Naive thymus-derived CD4-positive, alpha-beta T cell (primary cell): ENCODE data around the gene SMARCA2. TPM values are rescaled to one million over a fixed set of nuclear protein-coding genes. Genes with fewer than 3 reads are reported as not detected.

Experiments
- ATAC-seq: fragments of 150-1000 bp; cut with Tn5 transposase; 2 replicates; pipeline ENCODE4 v1.10.0; 2021; ENCODE audit warnings: mild to moderate bottlenecking, moderate library complexity
- CTCF ChIA-PET: fragments of 350-600 bp; sonication (Branson Sonifier 250); formaldehyde crosslinking; loops from one replicate; lab custom pipeline; 2021; ENCODE audit warnings: antibody characterized with exemption; lab: Charles Lee
- POLR2A ChIA-PET: fragments of 350-600 bp; sonication (Branson Sonifier 250); formaldehyde crosslinking; loops from one replicate; lab custom pipeline; 2021; ENCODE audit warnings: antibody characterized with exemption, inconsistent platforms; lab: Charles Lee
- DNase-seq, 9 donors: peaks; one replicate each; pipeline versions ENCODE4 v3.0.0 to v3.0.0-alpha.2; 2020 to 2022; ENCODE audit warnings: mixed read lengths in 1 of 9
- H3K27ac ChIP-seq: one replicate; pipeline ENCODE4 v1.7.0; 2013; ENCODE audit warnings: mild to moderate bottlenecking, low read depth, low read length, moderate library complexity
- H3K27me3 ChIP-seq, 2 donors: one replicate each; pipeline ENCODE4 v1.7.0; 2013; ENCODE audit warnings: low read length in 2 of 2, mild to moderate bottlenecking in 2 of 2, moderate library complexity in 2 of 2; ENCODE audit not compliant: control insufficient read depth in 2 of 2, insufficient read depth in 2 of 2
- H3K36me3 ChIP-seq, 3 experiments: 1 replicate in 2 of 3; 2 replicates in 1 of 3; pipeline ENCODE4 v1.7.0; 2013; ENCODE audit warnings: low read length in 3 of 3, mild to moderate bottlenecking in 3 of 3, moderate library complexity in 1 of 3; ENCODE audit not compliant: insufficient read depth in 3 of 3, control insufficient read depth in 2 of 3
- H3K4me1 ChIP-seq, 2 donors: one replicate each; pipeline ENCODE4 v1.7.0; 2013; ENCODE audit warnings: low read length in 2 of 2, mild to moderate bottlenecking in 2 of 2, moderate library complexity in 1 of 2; ENCODE audit not compliant: control insufficient read depth in 2 of 2, insufficient read depth in 2 of 2
- H3K4me3 ChIP-seq: 2 replicates; pipeline ENCODE4 v1.7.0; 2013; ENCODE audit warnings: mild to moderate bottlenecking, low read length
- H3K9me3 ChIP-seq, 3 experiments: 1 replicate in 2 of 3; 2 replicates in 1 of 3; pipeline ENCODE4 v1.7.0; 2013; ENCODE audit warnings: low read length in 3 of 3; ENCODE audit not compliant: control insufficient read depth in 2 of 3
- H3K27ac Mint-ChIP-seq, 9 donors: one replicate each; pipeline ENCODE4 v1.8.0; 2020 to 2022; ENCODE audit warnings: mixed read lengths in 9 of 9, mild to moderate bottlenecking in 8 of 9, moderate library complexity in 5 of 9, inconsistent platforms in 2 of 9
- H3K27me3 Mint-ChIP-seq, 5 donors: one replicate each; pipeline ENCODE4 v1.8.0; 2021 to 2022; ENCODE audit warnings: mixed read lengths in 5 of 5, mild to moderate bottlenecking in 1 of 5
- H3K36me3 Mint-ChIP-seq, 5 donors: one replicate each; pipeline ENCODE4 v1.8.0; 2020 to 2022; ENCODE audit warnings: mixed read lengths in 5 of 5, mild to moderate bottlenecking in 3 of 5, inconsistent platforms in 1 of 5
- H3K4me1 Mint-ChIP-seq, 7 donors: one replicate each; pipeline ENCODE4 v1.8.0; 2020 to 2022; ENCODE audit warnings: mixed read lengths in 7 of 7, mild to moderate bottlenecking in 3 of 7, inconsistent platforms in 1 of 7
- H3K4me3 Mint-ChIP-seq, 10 donors: one replicate each; pipeline ENCODE4 v1.8.0; 2020 to 2022; ENCODE audit warnings: mild to moderate bottlenecking in 10 of 10, mixed read lengths in 10 of 10, moderate library complexity in 6 of 10, inconsistent platforms in 2 of 10
- H3K9me3 Mint-ChIP-seq, 11 donors: one replicate each; pipeline ENCODE4 v1.8.0; 2020 to 2022; ENCODE audit warnings: mixed read lengths in 11 of 11, mild to moderate bottlenecking in 4 of 11, inconsistent platforms in 1 of 11, moderate library complexity in 1 of 11
- intact Hi-C, 2 donors: fragments of 100-400 bp; cut with micrococcal nuclease; formaldehyde crosslinking; loops; one replicate each; pipeline ENCODE4 v1.15.1; 2023
- polyA plus RNA-seq, 2 donors: library from polyadenylated mRNA; unstranded; fragments of 300-500 nt; fragmentation: Illumina TruSeq; gene quantifications; one replicate each; pipeline ENCODE4 v1.2.3, GENCODE V29; 2021
- total RNA-seq, 6 experiments: library from RNA in 5 of 6; stranded (reverse) in 5 of 6; gene quantifications; 1 replicate in 5 of 6; 2 replicates in 1 of 6; pipeline ENCODE4 v1.2.3 and lab custom pipeline; 2021 to 2026

Gene SMARCA2
- total and polyA plus RNA-seq, 7 experiments from 2014 or later: 37.1 to 294 (median 256) TPM

DNA sequence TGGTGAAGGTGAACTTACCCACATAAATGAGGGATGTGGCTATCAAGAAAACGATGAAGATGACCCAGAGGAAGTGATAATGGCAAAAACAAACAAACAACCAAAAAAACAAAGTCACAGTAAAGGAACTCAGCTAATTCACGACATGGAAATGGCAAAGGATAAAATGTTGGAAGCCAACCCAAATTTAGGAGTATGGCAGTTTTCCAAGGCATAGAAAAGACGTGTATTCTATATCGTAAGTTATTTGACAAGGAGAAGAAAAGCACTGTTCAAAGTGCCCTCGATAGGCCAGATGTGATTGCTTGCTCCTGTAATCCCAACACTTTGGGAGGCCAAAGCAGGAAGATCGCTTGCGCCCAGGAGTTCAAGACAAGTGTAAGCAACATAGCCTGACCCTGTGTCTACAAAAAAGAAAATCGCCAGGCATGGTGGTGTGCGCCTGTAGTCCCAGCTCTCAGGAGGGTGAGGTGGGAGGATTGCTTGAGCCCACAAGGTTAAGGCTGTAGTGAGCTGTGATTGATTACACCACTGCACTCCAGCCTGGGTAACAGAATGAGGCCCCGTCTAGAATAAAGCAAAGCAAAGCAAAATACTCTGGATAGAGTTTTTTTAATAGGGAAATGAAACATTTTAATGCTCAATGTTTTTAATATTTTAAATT is 138.0 kb downstream of the SMARCA2 start:
- Mint-ChIP-seq H3K27ac (peak overlapping the region in 6 of 9 donors; percentile 3 to 84 (median 39)), H3K36me3 (peaks cover 5 to 39% (median 22%) of the 10 kb centered on the region in 5 donors), H3K9me3 (peaks cover 0 to 4% (median 0%) of the 10 kb centered on the region in 11 donors), H3K4me1 (peaks cover 24 to 86% (median 64%) of the 10 kb centered on the region in 7 donors), H3K4me3 (peak overlapping the region in 3 of 10 donors; percentile 0 to 32 (median 1)), H3K27me3 (no peaks in the 10 kb centered on the region)
- no peak for ATAC-seq
- no peaks in the 10 kb centered on the region for H3K27me3 ChIP-seq
- H3K4me3 ChIP-seq: no peak overlapping the region
- CTCF ChIA-PET: no interaction called here
- intact Hi-C loops: loop anchor here in 1 of 2 donors (10.0 kb wide), 1 partner anchor 692 kb away; the partner anchor contains the start of gene PUM3
- peaks cover 7 to 20% of the 10 kb centered on the region in 2 donors for H3K4me1 ChIP-seq
- no peak for DNase-seq
- no peak overlapping the region for H3K27ac ChIP-seq
- POLR2A ChIA-PET: no interaction called here
- H3K36me3 ChIP-seq: peaks cover 0 to 6% (median 4%) of the 10 kb centered on the region in 3 experiments
- H3K9me3 ChIP-seq: no peaks in the 10 kb centered on the region

DNA sequence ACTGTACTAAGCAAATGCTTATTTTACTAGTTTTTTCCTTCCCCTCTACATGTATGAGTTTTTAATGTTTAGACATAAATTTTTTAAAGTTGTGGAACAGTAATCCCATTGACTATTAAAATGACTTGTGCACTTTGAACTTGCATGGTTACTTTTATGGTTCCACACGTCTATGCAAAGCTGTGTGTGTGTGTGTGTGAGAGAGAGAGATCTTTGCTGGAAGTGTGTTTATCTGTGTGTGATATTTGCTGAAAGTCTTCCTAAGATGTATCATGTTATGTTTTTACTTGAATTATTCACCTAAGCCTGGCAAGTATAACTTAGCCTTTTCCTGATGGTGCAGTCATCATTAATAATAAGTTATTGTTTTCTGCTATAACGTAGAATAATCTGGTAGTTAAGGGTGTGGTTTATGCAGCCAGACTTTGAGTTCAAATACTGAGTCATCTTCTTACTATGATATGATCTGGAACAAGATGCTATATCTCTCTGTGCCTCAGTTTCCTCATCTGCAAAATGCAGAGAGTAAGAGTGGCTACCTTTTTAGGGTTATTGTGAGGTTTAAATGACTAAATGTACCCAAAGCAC is 138.6 kb downstream of the SMARCA2 start:
- no peak for DNase-seq

DNA sequence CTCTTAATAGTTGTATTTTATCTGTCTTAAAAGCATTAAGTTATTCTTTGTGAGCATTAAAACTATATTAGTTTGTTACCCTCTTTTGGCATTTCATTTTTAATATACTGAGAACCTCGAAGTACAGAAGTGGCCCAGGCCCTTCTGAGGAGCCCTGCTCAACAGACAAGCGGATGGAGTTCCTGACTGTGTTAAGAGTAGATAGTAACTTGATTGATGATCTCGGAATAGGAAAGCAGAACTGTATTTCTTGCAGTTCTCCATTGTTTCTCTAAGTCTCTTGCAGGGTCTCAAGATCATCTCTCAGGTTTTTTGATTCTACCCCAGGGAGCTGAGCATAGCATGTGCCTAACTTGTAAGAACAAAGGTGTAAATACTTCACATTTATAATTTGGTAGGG is 139.6 kb downstream of the SMARCA2 start:
- Mint-ChIP-seq H3K27ac (peak overlapping the region in 3 of 9 donors; percentile 0 to 56 (median 1)), H3K9me3 (no peaks in the 10 kb centered on the region), H3K4me1 (peaks cover 37 to 87% (median 74%) of the 10 kb centered on the region in 7 donors), H3K36me3 (peaks cover 5 to 28% (median 14%) of the 10 kb centered on the region in 5 donors), H3K27me3 (no peaks in the 10 kb centered on the region), H3K4me3 (peak overlapping the region in 2 of 10 donors; percentile 3 to 15)
- Histone ChIP-seq H3K27me3 (no peaks in the 10 kb centered on the region), H3K4me1 (peaks cover 16 to 21% of the 10 kb centered on the region in 2 donors), H3K4me3 (no peak overlapping the region), H3K27ac (no peak overlapping the region), H3K36me3 (peaks cover 0 to 6% (median 4%) of the 10 kb centered on the region in 3 experiments), H3K9me3 (no peaks in the 10 kb centered on the region)
- intact Hi-C loops: loop anchor here in 1 of 2 donors (5.0 to 10.0 kb wide), 3 partner anchors 32 to 690 kb away; partner anchors contain the start of genes PUM3 and SMARCA2
- ChIA-PET POLR2A (no interaction called here), CTCF (no interaction called here)
- ATAC-seq (no peak), DNase-seq (no peak)

More for the DNA sequence above, 138.6 kb downstream of the SMARCA2 start:
- Mint-ChIP-seq H3K9me3 (peaks cover 0 to 3% (median 0%) of the 10 kb centered on the region in 11 donors), H3K27me3 (no peaks in the 10 kb centered on the region), H3K27ac (peak overlapping the region in 4 of 9 donors; percentile 5 to 30 (median 8)), H3K4me3 (peak overlapping the region in 1 of 10 donors; percentile 0), H3K36me3 (peaks cover 5 to 35% (median 18%) of the 10 kb centered on the region in 5 donors), H3K4me1 (peaks cover 29 to 86% (median 69%) of the 10 kb centered on the region in 7 donors)
- H3K36me3 ChIP-seq: peaks cover 0 to 6% (median 4%) of the 10 kb centered on the region in 3 experiments
- ChIA-PET CTCF (no interaction called here), POLR2A (no interaction called here)
- H3K27me3 ChIP-seq: no peaks in the 10 kb centered on the region
- no peaks in the 10 kb centered on the region for H3K9me3 ChIP-seq
- H3K27ac ChIP-seq: no peak overlapping the region
- no peak for ATAC-seq
- intact Hi-C loops: loop anchor here in 1 of 2 donors (10.0 kb wide), 1 partner anchor 691 kb away; the partner anchor contains the start of gene PUM3
- peaks cover 12 to 20% of the 10 kb centered on the region in 2 donors for H3K4me1 ChIP-seq
- H3K4me3 ChIP-seq: no peak overlapping the region

DNA sequence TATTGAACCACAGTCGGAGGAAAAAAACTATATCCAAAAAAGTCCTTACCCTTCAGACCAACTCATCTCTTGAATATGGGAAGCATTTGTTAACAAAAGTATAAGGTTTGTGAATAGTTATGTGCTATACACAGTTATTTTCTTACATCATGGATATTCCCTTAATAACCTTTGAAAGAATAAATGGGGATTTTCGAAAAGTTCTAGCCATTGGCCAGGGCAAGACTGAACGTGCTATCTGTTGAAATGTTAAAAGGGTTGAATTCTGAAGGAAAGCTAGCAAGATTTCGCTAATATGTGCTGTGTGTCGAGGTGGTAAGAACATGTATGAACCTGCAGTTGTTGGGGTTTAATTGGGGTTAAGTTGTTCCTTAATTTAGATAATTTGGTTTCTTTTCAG is 140.8 kb downstream of the SMARCA2 start:
- intact Hi-C loops: loop anchor here in 1 of 2 donors (5.0 to 10.0 kb wide), 3 partner anchors 34 to 689 kb away; partner anchors contain the start of genes PUM3 and SMARCA2
- H3K27ac ChIP-seq: no peak overlapping the region
- H3K36me3 ChIP-seq: no peaks in the 10 kb centered on the region
- Mint-ChIP-seq H3K27ac (peak overlapping the region in 6 of 9 donors; percentile 14 to 58 (median 35)), H3K27me3 (no peaks in the 10 kb centered on the region), H3K4me3 (peak overlapping the region in 7 of 10 donors; percentile 8 to 82 (median 43)), H3K9me3 (no peaks in the 10 kb centered on the region), H3K4me1 (peaks cover 42 to 90% (median 85%) of the 10 kb centered on the region in 7 donors), H3K36me3 (peaks cover 2 to 20% (median 11%) of the 10 kb centered on the region in 5 donors)
- CTCF ChIA-PET: no interaction called here
- no peak for ATAC-seq
- no peaks in the 10 kb centered on the region for H3K9me3 ChIP-seq
- POLR2A ChIA-PET: no interaction called here
- no peak overlapping the region for H3K4me3 ChIP-seq
- H3K27me3 ChIP-seq: no peaks in the 10 kb centered on the region
- DNase-seq: no peak
- H3K4me1 ChIP-seq: peaks cover 16 to 25% of the 10 kb centered on the region in 2 donors

DNA sequence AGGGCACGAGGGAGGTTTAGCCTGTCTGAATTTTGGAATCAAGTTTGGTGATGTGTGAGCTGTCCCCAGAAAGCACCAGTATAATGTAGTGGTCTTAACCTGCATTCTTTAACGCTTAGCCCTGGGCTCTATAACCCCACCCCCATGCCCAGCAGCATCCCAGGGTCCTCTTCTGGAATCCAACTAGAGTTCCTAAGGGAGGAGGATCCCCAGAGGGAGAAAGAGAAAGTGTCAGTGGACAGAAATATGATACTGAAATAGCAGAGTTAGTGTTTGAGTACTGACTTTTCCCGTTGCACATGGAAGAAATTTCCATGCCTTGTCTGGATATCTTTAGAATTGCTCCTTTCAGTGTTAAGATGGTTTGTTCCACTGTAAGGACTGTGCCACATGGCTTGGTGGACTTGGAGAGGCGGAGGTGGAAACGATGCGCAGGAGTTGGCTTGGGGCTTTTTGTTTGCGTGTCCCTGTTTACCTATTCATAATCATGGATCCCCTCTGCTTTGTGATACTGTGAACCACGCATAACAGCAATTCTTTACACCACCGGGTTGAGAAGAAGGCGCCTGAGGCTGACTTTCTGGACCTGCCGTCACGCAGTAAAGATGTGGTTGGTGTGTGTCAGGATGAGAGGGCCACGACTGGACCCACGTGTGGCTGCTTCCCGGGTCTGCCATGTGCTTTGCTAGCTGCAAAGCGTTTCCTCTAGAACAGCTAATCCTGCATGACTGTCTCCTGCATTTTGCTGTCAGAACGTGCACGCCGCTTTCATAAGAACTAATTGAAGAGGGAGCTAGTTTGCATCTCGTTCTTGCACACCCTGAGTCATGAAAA is 142.3 kb downstream of the SMARCA2 start:
- Histone ChIP-seq H3K4me1 (peaks cover 16 to 25% of the 10 kb centered on the region in 2 donors), H3K27ac (peak overlapping the region; percentile 52), H3K9me3 (no peaks in the 10 kb centered on the region), H3K27me3 (no peaks in the 10 kb centered on the region), H3K36me3 (peaks cover 0 to 3% (median 0%) of the 10 kb centered on the region in 3 experiments), H3K4me3 (peak overlapping the region; percentile 46)
- CTCF ChIA-PET: interaction anchor here (0.6 kb wide), 1 partner anchor 624 kb away, joined by 3 read pairs; no protein-coding TSS in a partner anchor
- Mint-ChIP-seq H3K4me1 (peaks cover 36 to 88% (median 83%) of the 10 kb centered on the region in 7 donors), H3K4me3 (peak overlapping the region; percentile 81 to 92 (median 85)), H3K27me3 (no peaks in the 10 kb centered on the region), H3K27ac (peak overlapping the region; percentile 59 to 90 (median 79)), H3K36me3 (peaks cover 0 to 22% (median 12%) of the 10 kb centered on the region in 5 donors), H3K9me3 (no peaks in the 10 kb centered on the region)
- peak in 4 of 9 donors; percentile 3 to 40 (median 17) for DNase-seq
- ATAC-seq: peak; percentile 58
- intact Hi-C loops: loop anchor here (1.0 to 10.0 kb wide), 9 partner anchors 17 to 687 kb away; partner anchors contain the start of genes PUM3 (in 2 of the 2) and SMARCA2 (in 1 of the 2)
- POLR2A ChIA-PET: interaction anchor here (0.6 to 1.4 kb wide), 2 partner anchors 8 to 52 kb away, joined by 3 read pairs; no protein-coding TSS in a partner anchor
